HCT116 (cell line): ENCODE measurements around the gene COL21A1. TPM values are rescaled to one million over a fixed set of nuclear protein-coding genes. Genes with fewer than 3 reads are reported as not detected.

Experiments
- ATAC-seq: fragments of 200-7000 bp; cut with Tn5 transposase; 2 replicates; pipeline ENCODE4 v1.9.1; 2020; ENCODE audit warnings: mild to moderate bottlenecking, moderate library complexity
- BruUV-seq: library from RNA; stranded (reverse); fragments of 400-500 nt; replicated peaks from 2 replicates; lab custom pipeline; 2021; lab: Mats Ljungman, UMichigan
- CTCF ChIA-PET: fragments of 300-600 bp; sonication (Branson Sonifier 250); formaldehyde crosslinking; loops from one replicate; lab custom pipeline; 2021; ENCODE audit warnings: antibody characterized with exemption; lab: Charles Lee
- POLR2A ChIA-PET: fragments of 300-600, 350-600 bp; sonication (Branson Sonifier 250); formaldehyde crosslinking; loops from one replicate; lab custom pipeline; 2021; ENCODE audit warnings: antibody characterized with exemption; lab: Charles Lee
- RAD21 ChIA-PET, 2 experiments: fragments of 300-600 bp; sonication (Branson Sonifier 250); formaldehyde crosslinking; loops; one replicate each; lab custom pipeline; 2023; ENCODE audit warnings: low total read pairs in 2 of 2; ENCODE audit not compliant: uncharacterized antibody in 2 of 2, unreplicated experiment in 2 of 2, low non-redundant PET in 1 of 2; lab: Charles Lee
- DNase-seq: peaks from one replicate; pipeline ENCODE4 v3.0.0-alpha.2; 2010; ENCODE audit warnings: low read depth, low spot score
- H2AFZ ChIP-seq: fragments of 200-600 bp; shearing (Covaris generic), sonication (generic); 2 replicates; pipeline ENCODE4 v1.6.1; 2017; ENCODE audit warnings: low read depth, mixed run types, mixed read lengths, antibody characterized with exemption, low read length; ENCODE audit not compliant: poor library complexity, severe bottlenecking
- H3K27ac ChIP-seq: 2 replicates; pipeline ENCODE4 v1.5.1; 2012; ENCODE audit warnings: low read depth, low read length
- H3K27me3 ChIP-seq: fragments of 200-600 bp; sonication (generic); 2 replicates; pipeline ENCODE4 v1.6.1; 2016; ENCODE audit warnings: mixed run types, low read length, mixed read lengths; ENCODE audit not compliant: insufficient read depth
- H3K36me3 ChIP-seq, 2 experiments: fragments of 200-500 bp in 1 of 2; fragments of 200-600 bp in 1 of 2; sonication (Bioruptor generic) in 1 of 2; sonication (generic) in 1 of 2; 2 replicates each; pipeline versions ENCODE4 v1.5.1 to v1.6.1; 2014 to 2016; ENCODE audit warnings: low read length in 2 of 2, inconsistent platforms in 1 of 2, mixed read lengths in 1 of 2, mixed run types in 1 of 2; ENCODE audit not compliant: insufficient read depth in 2 of 2, control insufficient read depth in 1 of 2
- H3K4me1 ChIP-seq, 2 experiments: fragments of 200-600 bp in 1 of 2; sonication (generic) in 1 of 2; 2 replicates each; pipeline versions ENCODE4 v1.5.1 to v1.6.1; 2012 to 2017; ENCODE audit warnings: low read length in 2 of 2, inconsistent platforms in 1 of 2, mild to moderate bottlenecking in 1 of 2, mixed read lengths in 1 of 2, mixed run types in 1 of 2, moderate library complexity in 1 of 2; ENCODE audit not compliant: insufficient read depth in 2 of 2, control insufficient read depth in 1 of 2
- H3K4me2 ChIP-seq: fragments of 200-600 bp; sonication (generic); 2 replicates; pipeline ENCODE4 v1.6.1; 2017; ENCODE audit warnings: mixed run types, low read length, mixed read lengths
- H3K4me3 ChIP-seq, 2 experiments: fragments of 200-600 bp in 1 of 2; sonication (generic) in 1 of 2; replicated peaks in 1 of 2; 2 replicates each; pipeline ENCODE4 v1.5.1; 2011 to 2016; ENCODE audit warnings: low read length in 2 of 2, control low read depth in 1 of 2, low read depth in 1 of 2, mild to moderate bottlenecking in 1 of 2, mixed read lengths in 1 of 2, mixed run types in 1 of 2
- H3K79me2 ChIP-seq: fragments of 200-600 bp; sonication (generic); 2 replicates; pipeline ENCODE4 v1.6.1; 2017; ENCODE audit warnings: mild to moderate bottlenecking, mixed run types, low read length, moderate library complexity, mixed read lengths; ENCODE audit not compliant: insufficient read depth
- H3K9ac ChIP-seq: fragments of 200-600 bp; sonication (generic); 2 replicates; pipeline ENCODE4 v1.6.1; 2016; ENCODE audit warnings: low read length, mixed read lengths
- H3K9me2 ChIP-seq: fragments of 200-600 bp; sonication (generic), shearing (Covaris generic); 2 replicates; pipeline ENCODE4 v1.6.1; 2017; ENCODE audit warnings: mixed run types, mild to moderate bottlenecking, moderate library complexity; ENCODE audit not compliant: insufficient read depth
- H3K9me3 ChIP-seq, 2 experiments: fragments of 200-500 bp in 1 of 2; fragments of 200-600 bp in 1 of 2; sonication (Bioruptor generic) in 1 of 2; sonication (generic) in 1 of 2; 2 replicates each; pipeline ENCODE4 v1.6.1; 2014 to 2017; ENCODE audit warnings: low read length in 2 of 2, mixed read lengths in 2 of 2, inconsistent platforms in 1 of 2, low read depth in 1 of 2, mild to moderate bottlenecking in 1 of 2, mixed run types in 1 of 2, moderate library complexity in 1 of 2; ENCODE audit not compliant: control insufficient read depth in 1 of 2, insufficient read depth in 1 of 2
- H4K20me1 ChIP-seq: fragments of 200-600 bp; sonication (generic), shearing (Covaris generic); 2 replicates; pipeline ENCODE4 v1.6.1; 2017; ENCODE audit warnings: mixed run types, mild to moderate bottlenecking, moderate library complexity; ENCODE audit not compliant: insufficient read depth
- CEBPB ChIP-seq: IDR thresholded peaks from 2 replicates; pipeline ENCODE4 v1.6.1; 2012; ENCODE audit warnings: low read depth
- EGR1 ChIP-seq: IDR thresholded peaks from 2 replicates; pipeline ENCODE4 v1.6.1; 2012; ENCODE audit warnings: low read depth
- EZH2 ChIP-seq: fragments of 200-600 bp; sonication (generic); IDR thresholded peaks from 2 replicates; pipeline ENCODE4 v1.6.1; 2017; ENCODE audit warnings: antibody characterized with exemption, mixed run types
- FOSL1 ChIP-seq: IDR thresholded peaks from 2 replicates; pipeline ENCODE4 v1.6.1; 2012; ENCODE audit warnings: low read depth
- SRF ChIP-seq: IDR thresholded peaks from 2 replicates; pipeline ENCODE4 v1.6.1; 2012; ENCODE audit warnings: low read depth
- intact Hi-C: fragments of 100-400 bp; cut with micrococcal nuclease; formaldehyde crosslinking; loops from 2 replicates; pipeline ENCODE4 v1.10.0; 2022
- total RNA-seq: library from RNA; stranded (reverse); gene quantifications from one replicate; pipeline ENCODE4 v1.2.1, GENCODE V29; 2021; ENCODE audit not compliant: unreplicated experiment
- TF ChIP-seq, protein P1 (sequence below): IDR thresholded peaks from 2 replicates; pipeline ENCODE4 v1.6.1; 2011; ENCODE audit warnings: mild to moderate bottlenecking, low read length, moderate library complexity; ENCODE audit not compliant: insufficient replicate concordance; ENCODE audit errors: extremely low read depth
- TF ChIP-seq, protein P2 (sequence below), 3 experiments: fragments of 200-600 bp in 1 of 3; sonication (generic) in 1 of 3; IDR thresholded peaks in 2 of 3; conservative IDR thresholded peaks in 1 of 3; 2 replicates each; pipeline ENCODE4 v1.5.1; 2012 to 2017; ENCODE audit warnings: low read depth in 2 of 3, low read length in 2 of 3, antibody characterized with exemption in 1 of 3, borderline replicate concordance in 1 of 3, control low read depth in 1 of 3, mild to moderate bottlenecking in 1 of 3, mixed read lengths in 1 of 3, mixed run types in 1 of 3, moderate library complexity in 1 of 3; ENCODE audit not compliant: insufficient read depth in 1 of 3

Gene COL21A1
- total RNA-seq, 1 experiment from 2014 or later, result not detected

DNA sequence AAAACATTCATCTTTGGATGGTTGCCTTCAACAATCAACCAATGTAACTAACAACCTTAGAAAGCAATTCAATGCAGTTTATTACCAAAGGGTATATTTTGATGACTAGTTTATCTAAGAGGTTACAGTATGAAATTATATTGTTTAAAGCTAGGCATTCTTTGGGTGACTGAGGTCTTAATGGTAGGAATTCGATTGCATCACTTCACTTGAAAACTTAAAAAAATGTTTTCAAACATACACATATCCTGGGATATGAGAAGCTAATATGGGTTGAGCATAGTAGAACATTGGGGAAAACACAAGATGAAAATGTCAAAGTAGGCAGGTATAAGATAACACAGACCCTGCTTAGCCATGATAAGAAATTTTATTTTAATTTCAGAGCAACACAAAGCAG lies 227.4 kb downstream of the COL21A1 start:
- Histone ChIP-seq H3K27ac (no peak overlapping the region), H3K27me3 (no peaks in the 10 kb centered on the region), H3K36me3 (no peaks in the 10 kb centered on the region), H3K9ac (no peak overlapping the region), H2AFZ (no peak overlapping the region), H3K9me2 (no peaks in the 10 kb centered on the region), H3K9me3 (no peaks in the 10 kb centered on the region), H3K4me3 (no peak overlapping the region), H3K79me2 (no peaks in the 10 kb centered on the region), H4K20me1 (no peaks in the 10 kb centered on the region), H3K4me1 (no peaks in the 10 kb centered on the region), H3K4me2 (no peak overlapping the region)
- ATAC-seq (no peak), DNase-seq (no peak)
- ChIA-PET POLR2A (no interaction called here), RAD21 (no interaction called here), CTCF (no interaction called here)
- no TSS peak for BruUV-seq
- TF ChIP-seq CEBPB, result no peak
- no peak for TF ChIP-seq SRF
- TF ChIP-seq, protein P1, sequence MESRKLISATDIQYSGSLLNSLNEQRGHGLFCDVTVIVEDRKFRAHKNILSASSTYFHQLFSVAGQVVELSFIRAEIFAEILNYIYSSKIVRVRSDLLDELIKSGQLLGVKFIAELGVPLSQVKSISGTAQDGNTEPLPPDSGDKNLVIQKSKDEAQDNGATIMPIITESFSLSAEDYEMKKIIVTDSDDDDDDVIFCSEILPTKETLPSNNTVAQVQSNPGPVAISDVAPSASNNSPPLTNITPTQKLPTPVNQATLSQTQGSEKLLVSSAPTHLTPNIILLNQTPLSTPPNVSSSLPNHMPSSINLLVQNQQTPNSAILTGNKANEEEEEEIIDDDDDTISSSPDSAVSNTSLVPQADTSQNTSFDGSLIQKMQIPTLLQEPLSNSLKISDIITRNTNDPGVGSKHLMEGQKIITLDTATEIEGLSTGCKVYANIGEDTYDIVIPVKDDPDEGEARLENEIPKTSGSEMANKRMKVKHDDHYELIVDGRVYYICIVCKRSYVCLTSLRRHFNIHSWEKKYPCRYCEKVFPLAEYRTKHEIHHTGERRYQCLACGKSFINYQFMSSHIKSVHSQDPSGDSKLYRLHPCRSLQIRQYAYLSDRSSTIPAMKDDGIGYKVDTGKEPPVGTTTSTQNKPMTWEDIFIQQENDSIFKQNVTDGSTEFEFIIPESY, result no peak
- TF ChIP-seq EGR1, result no peak
- TF ChIP-seq EZH2, result no peak
- TF ChIP-seq, protein P2, sequence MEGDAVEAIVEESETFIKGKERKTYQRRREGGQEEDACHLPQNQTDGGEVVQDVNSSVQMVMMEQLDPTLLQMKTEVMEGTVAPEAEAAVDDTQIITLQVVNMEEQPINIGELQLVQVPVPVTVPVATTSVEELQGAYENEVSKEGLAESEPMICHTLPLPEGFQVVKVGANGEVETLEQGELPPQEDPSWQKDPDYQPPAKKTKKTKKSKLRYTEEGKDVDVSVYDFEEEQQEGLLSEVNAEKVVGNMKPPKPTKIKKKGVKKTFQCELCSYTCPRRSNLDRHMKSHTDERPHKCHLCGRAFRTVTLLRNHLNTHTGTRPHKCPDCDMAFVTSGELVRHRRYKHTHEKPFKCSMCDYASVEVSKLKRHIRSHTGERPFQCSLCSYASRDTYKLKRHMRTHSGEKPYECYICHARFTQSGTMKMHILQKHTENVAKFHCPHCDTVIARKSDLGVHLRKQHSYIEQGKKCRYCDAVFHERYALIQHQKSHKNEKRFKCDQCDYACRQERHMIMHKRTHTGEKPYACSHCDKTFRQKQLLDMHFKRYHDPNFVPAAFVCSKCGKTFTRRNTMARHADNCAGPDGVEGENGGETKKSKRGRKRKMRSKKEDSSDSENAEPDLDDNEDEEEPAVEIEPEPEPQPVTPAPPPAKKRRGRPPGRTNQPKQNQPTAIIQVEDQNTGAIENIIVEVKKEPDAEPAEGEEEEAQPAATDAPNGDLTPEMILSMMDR (IDR thresholded peaks at IDR 0.05 in 2 of 3, conservative IDR thresholded peaks at IDR 0.05 in 1 of 3; ENCODE audit: borderline replicate concordance in 1 of 3, insufficient read depth in 1 of 3, low read depth in 2 of 3, low read length in 2 of 3), result no peak
- no peak for TF ChIP-seq FOSL1
- intact Hi-C loops, result no loop called here
